ENCODE measurements around the gene RNF44. TPM values are rescaled to one million over a fixed set of nuclear protein-coding genes. Genes with fewer than 3 reads are reported as not detected.

Gene RNF44
- total RNA-seq, 1 donor from 2014 or later: 322 TPM

DNA sequence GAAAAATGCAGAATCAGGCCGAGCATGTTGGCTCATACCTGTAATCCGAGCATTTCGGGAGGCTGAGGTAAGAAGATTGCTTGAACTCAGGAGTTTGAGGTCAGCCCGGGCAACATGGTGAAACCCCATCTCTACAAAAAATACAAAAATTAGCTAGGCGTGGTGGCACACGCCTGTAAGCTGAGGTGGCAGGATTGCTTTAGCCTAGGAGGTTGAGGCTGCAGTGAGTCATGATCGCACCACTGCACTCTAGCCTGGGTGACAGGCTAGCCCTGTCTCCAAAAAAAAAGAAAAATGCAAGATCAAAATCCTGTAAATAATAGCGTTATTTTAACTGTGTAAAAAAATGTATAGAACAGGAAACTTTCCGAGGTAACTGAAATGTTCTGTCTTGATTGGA is 39.4 kb downstream of the RNF44 start:
- Mint-ChIP-seq H3K36me3 (ENCODE audit: unreplicated experiment) (no peaks in the 10 kb centered on the region), H3K9me3 (ENCODE audit: unreplicated experiment) (peaks cover 2% of the 10 kb centered on the region), H3K27ac (ENCODE audit: unreplicated experiment) (no peak overlapping the region), H3K4me1 (ENCODE audit: low read depth, unreplicated experiment) (no peaks in the 10 kb centered on the region), H3K27me3 (ENCODE audit: unreplicated experiment) (no peaks in the 10 kb centered on the region), H3K4me3 (ENCODE audit: unreplicated experiment) (no peak overlapping the region)
- TF ChIP-seq, protein P1, sequence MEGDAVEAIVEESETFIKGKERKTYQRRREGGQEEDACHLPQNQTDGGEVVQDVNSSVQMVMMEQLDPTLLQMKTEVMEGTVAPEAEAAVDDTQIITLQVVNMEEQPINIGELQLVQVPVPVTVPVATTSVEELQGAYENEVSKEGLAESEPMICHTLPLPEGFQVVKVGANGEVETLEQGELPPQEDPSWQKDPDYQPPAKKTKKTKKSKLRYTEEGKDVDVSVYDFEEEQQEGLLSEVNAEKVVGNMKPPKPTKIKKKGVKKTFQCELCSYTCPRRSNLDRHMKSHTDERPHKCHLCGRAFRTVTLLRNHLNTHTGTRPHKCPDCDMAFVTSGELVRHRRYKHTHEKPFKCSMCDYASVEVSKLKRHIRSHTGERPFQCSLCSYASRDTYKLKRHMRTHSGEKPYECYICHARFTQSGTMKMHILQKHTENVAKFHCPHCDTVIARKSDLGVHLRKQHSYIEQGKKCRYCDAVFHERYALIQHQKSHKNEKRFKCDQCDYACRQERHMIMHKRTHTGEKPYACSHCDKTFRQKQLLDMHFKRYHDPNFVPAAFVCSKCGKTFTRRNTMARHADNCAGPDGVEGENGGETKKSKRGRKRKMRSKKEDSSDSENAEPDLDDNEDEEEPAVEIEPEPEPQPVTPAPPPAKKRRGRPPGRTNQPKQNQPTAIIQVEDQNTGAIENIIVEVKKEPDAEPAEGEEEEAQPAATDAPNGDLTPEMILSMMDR (IDR thresholded peaks at IDR 0.05; ENCODE audit: partially characterized antibody, unreplicated experiment): no peak
- no peak for DNase-seq

DNA sequence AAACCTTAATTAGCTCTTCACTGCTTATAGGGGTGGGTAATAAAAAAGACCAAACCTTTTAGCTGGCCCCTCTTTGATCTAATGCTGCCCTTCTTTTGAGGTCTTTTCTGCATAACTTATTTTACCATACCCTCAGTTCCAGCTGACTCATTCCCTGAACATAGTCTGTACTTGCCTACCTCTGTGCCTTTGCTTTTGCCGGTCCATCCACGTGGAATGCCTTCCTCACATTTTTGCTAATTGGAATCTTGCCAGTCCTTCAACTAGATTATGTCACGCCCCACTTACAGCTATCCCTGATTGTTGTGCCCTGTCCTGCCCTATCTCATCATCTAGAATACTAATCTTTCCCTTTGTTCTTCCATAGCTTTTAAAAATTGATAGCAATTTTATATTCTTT is 44.8 kb downstream of the RNF44 start:
- no peaks in the 10 kb centered on the region for H3K4me1 Mint-ChIP-seq (ENCODE audit: low read depth, unreplicated experiment)
- H3K27ac Mint-ChIP-seq (ENCODE audit: unreplicated experiment): no peak overlapping the region
- DNase-seq: no peak
- H3K4me3 Mint-ChIP-seq (ENCODE audit: unreplicated experiment): no peak overlapping the region
- H3K9me3 Mint-ChIP-seq (ENCODE audit: unreplicated experiment): peaks cover 2% of the 10 kb centered on the region
- no peaks in the 10 kb centered on the region for H3K27me3 Mint-ChIP-seq (ENCODE audit: unreplicated experiment)
- H3K36me3 Mint-ChIP-seq (ENCODE audit: unreplicated experiment): no peaks in the 10 kb centered on the region
- TF ChIP-seq, protein P1 (IDR thresholded peaks at IDR 0.05; ENCODE audit: partially characterized antibody, unreplicated experiment): no peak

GRCh38 chr5:176491901-176492300 is 45.3 kb downstream of the RNF44 start:
- Mint-ChIP-seq H3K4me1 (ENCODE audit: low read depth, unreplicated experiment) (no peaks in the 10 kb centered on the region), H3K27me3 (ENCODE audit: unreplicated experiment) (no peaks in the 10 kb centered on the region), H3K36me3 (ENCODE audit: unreplicated experiment) (no peaks in the 10 kb centered on the region)

GRCh38 chr5:176491101-176491502 is 46.1 kb downstream of the RNF44 start:
- no peak for DNase-seq
- H3K4me1 Mint-ChIP-seq (ENCODE audit: low read depth, unreplicated experiment): no peaks in the 10 kb centered on the region
- no peaks in the 10 kb centered on the region for H3K36me3 Mint-ChIP-seq (ENCODE audit: unreplicated experiment)
- no peak overlapping the region for H3K4me3 Mint-ChIP-seq (ENCODE audit: unreplicated experiment)
- no peaks in the 10 kb centered on the region for H3K27me3 Mint-ChIP-seq (ENCODE audit: unreplicated experiment)
- H3K9me3 Mint-ChIP-seq (ENCODE audit: unreplicated experiment): no peaks in the 10 kb centered on the region
- TF ChIP-seq, protein P1 (IDR thresholded peaks at IDR 0.05; ENCODE audit: partially characterized antibody, unreplicated experiment): no peak
- no peak overlapping the region for H3K27ac Mint-ChIP-seq (ENCODE audit: unreplicated experiment)

More at GRCh38 chr5:176491901-176492300, 45.3 kb downstream of the RNF44 start:
- no peak overlapping the region for H3K27ac Mint-ChIP-seq (ENCODE audit: unreplicated experiment)
- no peak overlapping the region for H3K4me3 Mint-ChIP-seq (ENCODE audit: unreplicated experiment)
- H3K9me3 Mint-ChIP-seq (ENCODE audit: unreplicated experiment): peaks cover 2% of the 10 kb centered on the region
- TF ChIP-seq, protein P1 (IDR thresholded peaks at IDR 0.05; ENCODE audit: partially characterized antibody, unreplicated experiment): no peak
- no peak for DNase-seq

GRCh38 chr5:176490301-176490700 is 46.9 kb downstream of the RNF44 start:
- H3K9me3 Mint-ChIP-seq (ENCODE audit: unreplicated experiment): no peaks in the 10 kb centered on the region
- TF ChIP-seq, protein P1 (IDR thresholded peaks at IDR 0.05; ENCODE audit: partially characterized antibody, unreplicated experiment): no peak
- H3K27ac Mint-ChIP-seq (ENCODE audit: unreplicated experiment): no peak overlapping the region
- no peak overlapping the region for H3K4me3 Mint-ChIP-seq (ENCODE audit: unreplicated experiment)
- no peaks in the 10 kb centered on the region for H3K27me3 Mint-ChIP-seq (ENCODE audit: unreplicated experiment)
- no peak for DNase-seq
- H3K4me1 Mint-ChIP-seq (ENCODE audit: low read depth, unreplicated experiment): no peaks in the 10 kb centered on the region
- no peaks in the 10 kb centered on the region for H3K36me3 Mint-ChIP-seq (ENCODE audit: unreplicated experiment)

All from glutamatergic neuron (in vitro differentiated cells).